Measurements from ENCODE around the gene KDM6A. TPM values are rescaled to one million over a fixed set of nuclear protein-coding genes. Genes with fewer than 3 reads are reported as not detected.
"Not testable (repeated sequence)": the region's sequence is repeated elsewhere in the genome, so short reads cannot be mapped to it uniquely, and the experiment has no call there.

KDM6A gene
- total RNA-seq, 1 donor: 28.0 TPM

DNA sequence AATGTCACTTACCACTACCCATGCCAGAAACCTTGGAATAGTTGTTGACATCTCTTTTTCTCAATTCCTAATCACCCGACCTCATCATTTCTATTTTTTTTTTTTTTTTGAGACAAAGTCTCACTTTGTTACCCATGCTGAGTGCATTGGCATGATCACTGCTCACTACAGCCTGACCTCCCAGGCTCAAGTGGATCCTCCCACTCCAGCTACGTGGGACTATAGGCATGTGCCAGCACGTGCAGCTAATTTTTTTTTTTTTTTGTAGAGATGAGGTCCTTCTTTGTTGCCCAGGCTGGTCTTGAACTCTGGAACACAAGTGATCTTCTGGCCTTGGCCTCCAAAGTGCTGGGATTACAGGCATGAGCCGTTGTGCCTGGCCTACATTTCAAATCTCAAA is 12.0 kb downstream of the KDM6A start:
- DNase-seq (ENCODE audit: low read depth in 2 of 3, low spot score in 2 of 3): no peak

DNA sequence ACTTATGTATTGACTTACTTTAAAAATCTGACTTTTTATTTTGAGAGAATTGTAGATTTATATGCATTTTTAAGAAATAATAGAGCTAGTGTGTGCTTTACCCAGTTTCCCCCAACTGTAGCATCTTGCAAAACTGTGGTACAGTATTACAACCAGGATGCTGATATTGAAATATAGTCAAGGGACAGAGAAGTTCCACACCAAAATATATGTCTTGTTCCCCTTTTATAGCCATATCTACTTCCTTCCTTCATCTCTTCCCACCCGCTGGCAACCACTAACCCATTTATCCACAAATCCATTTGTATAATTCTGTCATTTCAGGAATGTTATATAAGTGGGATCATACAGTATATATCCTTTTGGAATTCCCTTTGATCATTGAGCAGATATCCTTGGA is 16.8 kb downstream of the KDM6A start:
- DNase-seq (ENCODE audit: low read depth in 2 of 3, low spot score in 2 of 3): no peak

DNA sequence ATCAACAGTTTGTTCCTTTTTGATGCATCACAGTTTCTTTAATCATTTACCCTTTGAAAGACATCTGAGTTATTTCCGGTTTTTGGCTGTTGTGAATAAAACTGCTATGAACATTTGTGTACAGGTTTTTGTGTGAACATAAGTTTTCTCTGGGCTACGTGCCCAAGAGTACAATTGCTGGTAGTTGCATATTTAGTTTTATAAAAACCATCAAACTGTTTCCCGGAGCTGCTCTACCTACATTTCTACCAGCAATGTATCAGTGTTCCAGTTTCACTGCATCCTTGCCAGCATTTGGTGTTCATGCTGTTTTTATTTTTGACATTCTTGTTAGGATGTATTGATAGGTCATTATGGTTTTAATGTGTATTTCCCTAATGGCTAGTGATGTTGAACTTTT is 17.3 kb downstream of the KDM6A start:
- DNase-seq (ENCODE audit: low read depth in 2 of 3, low spot score in 2 of 3): no peak

DNA sequence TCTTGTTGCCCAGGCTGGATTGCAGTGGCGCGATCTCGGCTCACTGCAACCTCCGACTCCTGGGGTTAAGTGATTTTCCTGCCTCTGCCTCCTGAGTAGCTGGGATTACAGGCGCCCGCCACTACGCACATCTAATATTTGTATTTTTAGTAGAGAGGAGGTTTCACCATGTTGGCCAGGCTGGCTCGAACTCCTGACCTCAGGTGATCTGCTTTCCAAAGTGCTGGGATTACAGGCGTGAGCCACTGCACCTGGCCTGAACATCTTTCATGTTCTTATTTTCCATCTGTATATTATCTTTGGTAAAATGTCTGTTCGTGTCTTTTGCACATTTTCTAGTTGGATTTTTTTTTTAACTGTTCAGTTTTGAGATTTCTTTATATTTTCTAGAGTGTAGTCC is 17.7 kb downstream of the KDM6A start:
- DNase-seq (ENCODE audit: low read depth in 2 of 3, low spot score in 2 of 3): not testable (repeated sequence)

DNA sequence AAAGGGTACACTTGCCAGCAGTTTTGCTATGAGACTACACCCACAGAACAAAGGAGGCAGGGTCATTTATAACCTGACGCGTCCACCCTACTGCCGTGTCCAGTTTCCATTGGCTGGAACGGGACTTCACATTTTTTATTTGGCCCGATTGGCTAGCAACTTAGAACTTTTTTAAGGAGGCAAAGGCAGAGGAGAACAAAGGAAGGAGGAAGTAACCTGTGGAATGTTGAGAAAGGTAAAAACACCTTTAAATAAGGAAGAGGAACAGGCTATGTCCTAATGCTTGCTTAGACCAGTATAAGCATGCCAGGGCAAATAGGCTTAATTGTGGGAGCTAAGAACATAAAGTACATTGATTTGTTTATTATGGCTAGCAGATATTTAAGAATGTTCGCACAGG is 18.7 kb downstream of the KDM6A start:
- DNase-seq (ENCODE audit: low read depth in 2 of 3, low spot score in 2 of 3): no peak

DNA sequence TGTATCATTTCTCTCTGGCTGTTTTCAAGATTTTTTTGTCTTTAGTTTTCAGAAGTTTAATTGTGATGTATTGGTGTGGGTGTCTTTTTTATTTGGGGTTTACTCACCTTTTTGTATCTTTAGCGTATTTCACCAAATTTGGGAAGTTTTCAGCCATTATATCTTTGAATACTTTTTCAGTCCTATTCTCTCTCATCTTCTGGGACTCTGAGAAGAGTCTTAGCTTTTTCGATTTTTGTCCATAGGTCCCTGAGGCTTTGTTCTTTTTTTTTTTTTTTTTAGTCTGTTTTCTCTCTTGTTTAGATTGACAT is 23.8 kb downstream of the KDM6A start:
- no peak for DNase-seq (ENCODE audit: low read depth in 2 of 3, low spot score in 2 of 3)

DNA sequence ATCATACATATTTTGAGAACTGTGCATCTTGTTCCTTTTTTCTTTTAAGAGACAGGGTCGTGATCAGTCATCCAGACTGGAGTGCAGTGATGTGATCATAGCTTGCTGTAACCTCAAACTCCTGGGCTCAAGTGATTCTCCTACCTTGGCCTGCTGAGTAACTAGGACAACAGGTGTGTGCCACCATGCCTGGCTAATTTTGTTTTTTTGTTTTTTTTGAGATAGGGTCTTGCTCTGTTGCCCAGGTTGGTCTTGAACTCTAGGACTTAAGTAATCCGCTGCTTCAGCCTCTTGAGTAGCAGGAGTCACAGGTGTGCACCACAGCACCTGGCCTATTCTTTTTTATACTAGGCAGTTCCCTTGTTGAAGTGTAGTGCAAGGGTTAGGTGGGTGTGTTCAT is 24.6 kb downstream of the KDM6A start:
- no peak for DNase-seq (ENCODE audit: low read depth in 2 of 3, low spot score in 2 of 3)

DNA sequence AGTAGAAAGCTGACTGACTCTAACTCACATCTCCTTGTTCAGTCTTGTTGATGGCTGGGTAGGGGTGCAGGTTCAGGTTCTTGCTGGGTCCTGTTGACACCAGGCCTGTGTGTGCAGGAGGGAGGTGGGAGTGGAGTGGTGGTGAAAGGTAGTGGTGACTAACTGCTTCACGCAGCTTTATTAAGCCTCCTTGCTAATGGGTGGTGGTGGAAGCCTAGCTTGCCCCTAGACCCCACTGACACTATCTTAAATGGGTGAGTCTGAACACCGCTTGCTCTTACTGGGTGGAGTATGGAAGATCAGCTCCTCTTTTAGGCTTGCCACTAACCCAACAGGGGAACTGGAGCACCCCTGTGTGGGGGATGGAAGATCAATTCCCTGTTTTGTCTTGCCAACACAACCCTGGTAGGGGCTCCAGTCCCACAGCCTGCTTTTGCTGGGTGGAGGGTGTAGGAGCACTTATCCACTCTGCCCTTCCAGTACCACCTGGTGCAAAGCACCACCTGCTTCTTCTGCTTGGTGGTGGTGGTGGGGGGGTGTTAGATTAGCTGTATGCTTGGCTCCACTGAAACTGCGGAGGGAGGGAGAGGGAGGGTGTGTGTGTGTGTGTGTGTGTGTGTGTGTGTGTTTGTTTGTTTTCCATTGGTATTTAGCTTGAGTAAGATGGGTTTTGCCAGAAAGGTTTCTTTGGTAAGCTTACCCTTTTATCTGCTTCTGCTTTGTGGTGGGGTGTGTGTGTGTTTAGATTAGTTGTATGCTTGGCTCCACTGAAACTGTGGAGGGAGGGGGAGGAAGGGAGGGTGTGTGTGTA is 25.6 kb downstream of the KDM6A start:
- peak in 2 of 3 donors; percentile 19 to 36 for DNase-seq (ENCODE audit: low read depth in 2 of 3, low spot score in 2 of 3)

DNA sequence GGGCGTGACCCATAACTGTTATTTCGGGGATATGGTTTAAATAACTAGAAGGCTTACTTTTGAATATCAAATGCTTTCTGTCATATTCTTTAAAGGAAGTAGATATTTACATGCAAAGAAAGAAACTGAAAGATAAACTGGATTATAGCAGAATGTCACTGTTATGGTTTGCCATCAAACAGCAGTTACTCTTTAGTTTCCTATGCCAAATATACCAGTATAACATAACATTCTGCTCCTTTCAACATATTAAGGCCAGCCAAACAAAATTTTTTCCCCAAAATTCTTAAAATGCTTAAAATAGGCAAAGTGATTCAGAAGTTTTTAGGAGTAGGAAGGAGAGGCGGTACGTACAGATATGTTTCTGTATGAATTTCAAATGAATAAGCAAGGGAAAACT is 27.0 kb downstream of the KDM6A start:
- DNase-seq (ENCODE audit: low read depth in 2 of 3, low spot score in 2 of 3): no peak

DNA sequence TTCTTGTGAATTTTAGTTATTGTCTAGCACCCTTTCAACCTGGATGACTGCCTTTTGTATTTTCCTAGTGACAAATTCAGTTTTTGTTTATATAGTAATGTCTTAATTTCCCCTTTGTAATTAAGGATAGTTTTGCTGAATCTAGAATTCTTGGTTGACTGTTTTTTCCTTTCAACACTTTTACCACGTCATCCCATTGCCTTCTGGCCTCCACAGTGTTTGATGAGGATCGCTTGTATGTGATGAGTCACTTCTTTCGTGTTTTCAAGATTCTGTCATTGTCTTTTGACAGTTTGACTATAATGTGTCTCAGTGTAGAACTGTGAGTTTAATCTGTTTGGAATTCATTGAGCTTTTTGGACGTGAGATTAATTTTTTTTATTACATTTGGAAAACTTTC is 30.1 kb downstream of the KDM6A start:
- no peak for DNase-seq (ENCODE audit: low read depth in 2 of 3, low spot score in 2 of 3)

DNA sequence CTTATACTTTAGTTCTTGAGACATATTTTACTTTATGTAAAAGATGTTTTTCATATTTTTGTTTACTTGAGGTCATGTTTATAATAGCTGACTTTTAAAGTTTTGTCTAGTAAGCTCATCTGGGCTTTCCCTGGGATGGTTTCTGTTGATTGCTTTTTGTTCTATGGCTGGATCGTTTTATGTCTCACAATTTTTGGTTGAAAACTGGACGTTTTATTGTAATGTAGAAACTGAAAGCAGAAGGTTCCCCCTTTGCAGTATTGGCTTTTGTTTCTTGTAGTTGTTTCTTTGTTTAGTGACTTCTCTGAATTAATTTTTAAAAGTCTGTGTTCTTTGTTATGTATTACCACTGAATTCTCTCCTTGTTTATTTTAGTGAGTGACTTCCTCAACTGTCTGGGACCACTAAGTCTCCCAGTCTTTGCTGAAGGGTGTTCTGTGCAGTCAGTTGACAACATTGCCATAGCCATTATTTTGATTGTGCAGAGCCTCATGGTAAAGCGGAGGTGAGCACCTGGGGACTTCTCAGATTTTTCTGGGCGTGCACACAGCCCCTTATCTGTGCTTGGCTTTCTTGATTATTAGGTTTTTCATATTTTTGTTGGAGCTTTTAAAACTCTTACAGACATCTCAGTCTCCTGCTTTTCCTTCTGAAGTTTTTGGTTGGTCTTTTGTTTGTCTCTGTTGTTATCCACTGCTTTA is 31.0 kb downstream of the KDM6A start:
- no peak for DNase-seq (ENCODE audit: low read depth in 2 of 3, low spot score in 2 of 3)

DNA sequence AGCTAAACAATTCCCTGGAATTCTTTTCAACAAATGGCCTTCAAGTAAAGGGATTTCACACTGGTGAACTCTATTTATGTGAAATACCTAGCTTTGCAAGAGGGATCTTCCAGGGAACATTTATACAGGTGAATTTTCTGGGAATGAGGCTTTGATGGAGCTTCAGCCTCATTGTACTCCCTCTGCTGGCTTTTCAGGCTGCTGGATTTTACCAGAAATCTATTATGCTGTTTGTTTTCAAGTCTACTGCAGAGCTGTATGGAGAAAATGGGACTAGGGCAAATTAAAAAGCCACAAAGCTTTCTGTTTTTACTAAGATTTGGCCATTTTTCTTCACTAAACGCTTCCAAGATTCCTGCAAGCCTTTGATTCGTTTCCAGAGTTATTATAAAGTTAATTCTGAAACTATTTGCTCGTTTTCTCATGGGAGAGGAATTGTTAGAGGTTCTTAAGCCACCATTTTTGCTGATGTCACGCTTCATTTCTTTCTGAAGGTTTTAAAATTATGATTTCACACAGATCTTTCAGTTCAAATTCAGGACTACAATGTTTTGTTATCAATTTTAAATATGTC is 31.6 kb downstream of the KDM6A start:
- DNase-seq (ENCODE audit: low read depth in 2 of 3, low spot score in 2 of 3): no peak

DNA sequence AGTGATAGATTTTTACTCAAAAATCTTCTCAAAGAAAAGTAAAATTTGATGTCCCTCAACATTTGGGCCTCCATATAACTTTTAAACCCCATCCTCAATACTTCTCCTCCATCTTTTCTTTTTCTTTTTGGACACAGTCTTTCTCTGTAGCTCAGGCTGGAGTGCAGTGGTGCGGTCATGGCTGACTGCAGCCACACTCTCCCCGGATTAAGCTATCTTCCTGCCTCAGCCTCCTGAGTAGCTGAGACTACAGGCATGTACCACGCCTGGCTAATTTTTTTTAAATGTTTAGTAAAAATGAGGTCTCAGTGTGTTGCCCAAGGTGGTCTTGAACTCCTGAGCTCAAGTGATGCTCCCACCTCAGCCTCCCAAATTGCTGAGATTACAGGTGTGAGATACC is 33.1 kb downstream of the KDM6A start:
- DNase-seq (ENCODE audit: low read depth in 2 of 3, low spot score in 2 of 3): no peak

DNA sequence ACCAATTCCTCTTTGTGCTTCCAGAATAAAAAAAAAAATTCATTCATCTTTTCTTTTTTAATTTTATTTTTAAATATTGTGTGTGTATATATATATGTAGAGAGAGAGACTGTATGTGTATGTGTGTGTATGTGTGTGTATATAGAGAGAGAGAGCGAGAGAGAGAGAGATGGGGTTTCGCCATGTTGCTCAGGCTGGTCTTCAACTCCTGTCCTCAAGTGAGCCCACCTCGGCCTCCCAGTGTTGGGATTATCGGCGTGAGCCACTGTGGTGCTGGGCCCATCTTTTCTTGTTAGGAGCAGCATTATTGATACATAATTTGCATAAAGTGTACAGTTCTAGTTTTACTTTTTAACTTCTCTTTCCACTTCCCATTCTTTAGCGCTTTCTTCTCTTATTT is 33.6 kb downstream of the KDM6A start:
- DNase-seq (ENCODE audit: low read depth in 2 of 3, low spot score in 2 of 3): no peak

DNA sequence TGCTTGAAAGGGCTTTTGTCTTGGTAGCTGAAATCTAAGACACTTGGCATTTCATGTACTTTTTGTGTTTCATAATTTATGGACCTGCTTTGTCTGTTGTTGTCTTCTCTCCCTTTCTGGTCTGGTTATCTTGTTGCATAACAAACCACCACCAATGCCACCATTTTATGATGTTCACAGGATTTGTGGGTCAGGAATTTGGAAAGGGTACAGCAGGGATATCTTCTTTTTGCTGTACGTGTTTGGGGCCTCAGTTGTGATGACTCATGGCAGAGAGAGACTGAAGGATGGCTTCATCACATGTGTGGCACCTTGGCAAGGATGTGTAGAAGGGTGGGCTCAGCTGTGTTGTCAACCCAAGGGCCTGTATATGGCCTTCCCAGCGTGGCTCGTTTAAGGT is 35.2 kb downstream of the KDM6A start:
- no peak for DNase-seq (ENCODE audit: low read depth in 2 of 3, low spot score in 2 of 3)

DNA sequence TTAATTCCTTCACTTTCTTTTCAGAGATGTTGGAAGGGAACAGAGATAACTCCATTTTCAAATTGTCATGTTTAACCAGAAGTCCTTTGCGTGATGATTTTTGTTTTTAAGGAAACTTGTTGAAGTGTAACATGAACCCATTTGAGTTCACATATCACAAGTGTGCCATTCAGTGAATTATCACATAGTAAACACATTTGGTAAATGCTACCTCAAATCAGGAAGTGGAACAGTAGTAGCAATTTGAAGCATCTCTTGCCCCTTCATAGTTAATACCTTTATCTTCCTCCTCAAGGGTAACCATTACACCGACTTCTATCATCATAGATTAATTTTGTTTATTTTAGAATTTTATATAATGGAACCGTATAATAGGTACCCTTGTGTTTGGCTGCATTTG is 35.8 kb downstream of the KDM6A start:
- no peak for DNase-seq (ENCODE audit: low read depth in 2 of 3, low spot score in 2 of 3)

DNA sequence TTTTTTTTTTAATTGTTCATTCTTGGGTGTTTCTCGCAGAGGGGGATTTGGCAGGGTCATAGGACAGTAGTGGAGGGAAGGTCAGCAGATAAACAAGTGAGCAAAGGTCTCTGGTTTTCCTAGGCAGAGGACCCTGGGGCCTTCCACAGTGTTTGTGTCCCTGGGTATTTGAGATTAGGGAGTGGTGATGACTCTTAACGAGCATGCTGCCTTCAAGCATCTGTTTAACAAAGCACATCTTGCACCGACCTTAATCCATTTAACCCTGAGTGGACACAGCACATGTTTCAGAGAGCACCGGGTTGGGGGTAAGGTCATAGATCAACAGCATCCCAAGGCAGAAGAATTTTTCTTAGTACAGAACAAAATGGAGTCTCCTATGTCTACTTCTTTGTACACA is 37.5 kb downstream of the KDM6A start:
- DNase-seq (ENCODE audit: low read depth in 2 of 3, low spot score in 2 of 3): not testable (repeated sequence)

DNA sequence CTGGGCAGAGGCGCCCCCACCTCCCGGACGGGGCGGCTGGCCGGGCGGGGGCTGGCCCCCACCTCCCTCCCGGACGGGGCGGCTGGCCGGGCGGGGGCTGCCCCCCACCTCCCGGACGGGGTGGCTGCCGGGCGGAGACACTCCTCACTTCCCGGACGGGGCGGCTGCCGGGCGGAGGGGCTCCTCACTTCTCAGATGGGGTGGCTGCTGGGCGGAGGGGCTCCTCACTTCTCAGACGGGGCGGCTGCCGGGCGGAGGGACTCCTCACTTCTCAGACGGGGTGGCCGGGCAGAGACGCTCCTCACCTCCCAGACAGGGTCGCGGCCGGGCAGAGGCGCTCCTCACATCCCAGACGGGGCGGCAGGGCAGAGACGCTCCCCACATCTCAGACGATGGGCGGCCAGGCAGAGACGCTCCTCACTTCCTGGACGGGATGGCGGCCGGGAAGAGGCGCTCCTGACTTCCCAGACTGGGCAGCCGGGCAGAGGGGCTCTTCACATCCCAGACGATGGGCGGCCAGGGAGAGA is 38.1 kb downstream of the KDM6A start:
- DNase-seq (ENCODE audit: low read depth in 2 of 3, low spot score in 2 of 3): not testable (repeated sequence)

DNA sequence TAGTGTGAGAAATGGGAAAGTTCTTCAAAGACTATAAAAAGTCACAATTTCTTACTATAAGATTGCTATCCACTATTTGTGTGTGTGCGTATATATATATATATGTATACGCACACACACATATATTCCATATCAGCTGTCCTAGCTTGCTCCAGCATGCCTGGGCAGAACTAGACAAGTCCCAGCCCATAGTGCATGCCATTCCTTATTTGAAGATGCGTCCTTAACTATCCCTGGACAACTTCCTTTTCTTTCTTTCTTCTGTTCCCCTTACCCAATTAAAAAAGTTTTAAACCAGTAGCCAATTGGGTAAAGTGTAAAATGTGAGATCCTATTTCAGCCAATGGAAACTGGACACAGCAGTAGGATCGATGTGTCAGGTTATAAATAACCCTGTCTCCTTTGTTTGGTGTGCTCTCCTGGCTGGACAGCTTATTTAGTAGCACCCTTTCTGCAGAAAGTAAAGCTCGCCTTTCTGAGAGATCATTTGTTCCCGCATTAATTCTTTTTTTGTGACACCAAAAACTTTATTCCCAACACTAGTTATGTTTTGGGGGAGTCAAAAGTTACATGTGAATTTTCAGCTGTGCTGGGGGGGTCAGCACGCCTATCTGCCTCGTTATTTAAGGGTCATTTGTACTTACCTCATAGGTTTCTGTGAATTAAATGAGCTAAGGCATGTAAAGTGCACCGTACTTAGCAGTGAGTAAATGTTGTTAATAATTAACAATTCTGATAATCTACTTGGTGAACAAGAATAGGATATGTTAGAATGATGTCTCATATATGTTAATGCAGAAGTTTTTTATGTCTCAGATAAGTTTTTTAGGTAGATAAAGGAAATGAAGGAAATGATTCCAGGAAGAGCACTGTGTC is 40.9 kb downstream of the KDM6A start:
- no peak for DNase-seq (ENCODE audit: low read depth in 2 of 3, low spot score in 2 of 3)

DNA sequence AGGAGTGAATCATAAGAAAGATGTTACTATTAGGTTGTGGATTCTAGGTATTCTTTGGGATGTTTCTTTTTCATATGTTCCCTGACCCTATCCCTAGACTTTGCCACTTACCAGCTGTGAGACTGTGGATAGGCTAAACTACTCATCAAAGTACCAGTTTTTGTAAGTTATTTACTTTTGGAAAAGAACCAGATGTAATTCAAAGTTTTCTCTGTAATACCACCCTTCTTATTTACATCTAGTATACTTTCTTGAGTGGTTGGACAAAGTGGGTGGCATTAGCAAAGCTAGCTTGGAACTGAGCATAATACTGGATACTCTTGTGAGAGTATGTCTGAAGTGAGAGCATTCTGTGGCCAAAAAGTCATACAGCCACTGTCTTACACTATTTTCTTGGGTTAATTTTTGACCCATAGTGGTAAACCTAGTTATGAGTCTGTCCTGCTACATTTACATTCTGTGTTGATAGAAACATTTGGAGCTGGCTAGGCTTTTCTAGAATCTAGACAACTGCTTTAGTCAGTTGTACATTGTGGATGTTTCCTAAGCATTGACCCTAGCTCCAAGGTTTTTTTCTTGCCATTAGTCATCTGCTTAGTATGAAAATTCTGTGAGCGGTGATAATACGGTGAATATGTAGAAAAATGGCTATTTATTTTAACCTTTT is 41.7 kb downstream of the KDM6A start:
- DNase-seq (ENCODE audit: low read depth in 2 of 3, low spot score in 2 of 3): no peak

All from hematopoietic multipotent progenitor cell (in vitro differentiated cells).